ENCODE results near the gene TNS4.

DNA sequence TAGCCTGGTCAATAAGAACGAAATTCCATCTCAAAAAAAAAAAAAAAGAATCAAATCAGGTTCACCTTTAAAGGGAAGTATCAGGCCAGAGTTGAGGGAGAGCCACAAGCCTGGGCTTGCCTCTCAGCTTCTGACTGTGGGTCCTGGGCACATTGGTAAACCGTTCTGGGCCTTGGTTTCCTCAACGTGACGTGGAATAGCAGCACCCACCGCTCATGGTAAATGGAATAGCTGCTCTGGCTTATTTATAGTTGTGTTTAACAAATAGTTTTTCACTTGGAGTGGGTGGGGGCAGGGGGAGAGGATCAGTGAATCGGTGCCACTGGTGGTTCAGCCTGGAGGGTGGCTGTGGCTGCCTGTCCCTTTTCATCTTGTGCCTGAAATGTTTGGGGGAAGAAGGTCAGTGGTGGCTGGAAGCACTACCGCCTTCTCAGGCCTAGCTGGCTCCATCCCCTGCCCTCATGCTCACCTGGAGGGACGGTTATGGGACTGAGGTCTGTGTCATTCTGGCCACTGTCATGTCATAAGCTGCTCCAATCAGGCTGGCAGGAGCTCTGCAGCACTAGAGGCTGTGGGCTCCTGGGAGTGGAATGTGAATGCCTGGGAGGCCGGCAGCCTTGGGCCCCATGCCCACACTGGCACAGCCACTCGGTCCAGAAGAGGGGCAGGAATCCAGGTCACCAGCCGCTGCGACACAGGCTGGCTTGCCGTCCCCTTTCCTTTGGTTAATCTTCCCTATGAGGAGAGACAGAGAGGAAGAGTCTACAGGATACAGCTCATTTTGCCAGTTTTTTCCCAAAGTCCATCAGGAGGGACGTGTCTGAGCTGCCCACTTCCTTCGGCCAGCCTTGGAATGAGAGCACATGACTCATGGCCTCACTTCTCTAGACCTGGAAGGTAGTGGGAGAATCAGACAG lies 36.9 kb upstream of the TNS4 start:
- TF ChIP-seq, protein P1, sequence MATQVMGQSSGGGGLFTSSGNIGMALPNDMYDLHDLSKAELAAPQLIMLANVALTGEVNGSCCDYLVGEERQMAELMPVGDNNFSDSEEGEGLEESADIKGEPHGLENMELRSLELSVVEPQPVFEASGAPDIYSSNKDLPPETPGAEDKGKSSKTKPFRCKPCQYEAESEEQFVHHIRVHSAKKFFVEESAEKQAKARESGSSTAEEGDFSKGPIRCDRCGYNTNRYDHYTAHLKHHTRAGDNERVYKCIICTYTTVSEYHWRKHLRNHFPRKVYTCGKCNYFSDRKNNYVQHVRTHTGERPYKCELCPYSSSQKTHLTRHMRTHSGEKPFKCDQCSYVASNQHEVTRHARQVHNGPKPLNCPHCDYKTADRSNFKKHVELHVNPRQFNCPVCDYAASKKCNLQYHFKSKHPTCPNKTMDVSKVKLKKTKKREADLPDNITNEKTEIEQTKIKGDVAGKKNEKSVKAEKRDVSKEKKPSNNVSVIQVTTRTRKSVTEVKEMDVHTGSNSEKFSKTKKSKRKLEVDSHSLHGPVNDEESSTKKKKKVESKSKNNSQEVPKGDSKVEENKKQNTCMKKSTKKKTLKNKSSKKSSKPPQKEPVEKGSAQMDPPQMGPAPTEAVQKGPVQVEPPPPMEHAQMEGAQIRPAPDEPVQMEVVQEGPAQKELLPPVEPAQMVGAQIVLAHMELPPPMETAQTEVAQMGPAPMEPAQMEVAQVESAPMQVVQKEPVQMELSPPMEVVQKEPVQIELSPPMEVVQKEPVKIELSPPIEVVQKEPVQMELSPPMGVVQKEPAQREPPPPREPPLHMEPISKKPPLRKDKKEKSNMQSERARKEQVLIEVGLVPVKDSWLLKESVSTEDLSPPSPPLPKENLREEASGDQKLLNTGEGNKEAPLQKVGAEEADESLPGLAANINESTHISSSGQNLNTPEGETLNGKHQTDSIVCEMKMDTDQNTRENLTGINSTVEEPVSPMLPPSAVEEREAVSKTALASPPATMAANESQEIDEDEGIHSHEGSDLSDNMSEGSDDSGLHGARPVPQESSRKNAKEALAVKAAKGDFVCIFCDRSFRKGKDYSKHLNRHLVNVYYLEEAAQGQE (IDR thresholded peaks at IDR 0.05; ENCODE audit: borderline replicate concordance), result no peak
- TF ChIP-seq, protein P1 (CRISPR knock-in tag; IDR thresholded peaks at IDR 0.05; ENCODE audit: low read depth), result no peak
- no peak for TF ChIP-seq ZNF282 (CRISPR knock-in tag; IDR thresholded peaks at IDR 0.05)
- TF ChIP-seq, protein P2, sequence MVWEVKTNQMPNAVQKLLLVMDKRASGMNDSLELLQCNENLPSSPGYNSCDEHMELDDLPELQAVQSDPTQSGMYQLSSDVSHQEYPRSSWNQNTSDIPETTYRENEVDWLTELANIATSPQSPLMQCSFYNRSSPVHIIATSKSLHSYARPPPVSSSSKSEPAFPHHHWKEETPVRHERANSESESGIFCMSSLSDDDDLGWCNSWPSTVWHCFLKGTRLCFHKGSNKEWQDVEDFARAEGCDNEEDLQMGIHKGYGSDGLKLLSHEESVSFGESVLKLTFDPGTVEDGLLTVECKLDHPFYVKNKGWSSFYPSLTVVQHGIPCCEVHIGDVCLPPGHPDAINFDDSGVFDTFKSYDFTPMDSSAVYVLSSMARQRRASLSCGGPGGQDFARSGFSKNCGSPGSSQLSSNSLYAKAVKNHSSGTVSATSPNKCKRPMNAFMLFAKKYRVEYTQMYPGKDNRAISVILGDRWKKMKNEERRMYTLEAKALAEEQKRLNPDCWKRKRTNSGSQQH (CRISPR knock-in tag; IDR thresholded peaks at IDR 0.05), result no peak
- TF ChIP-seq, protein P3, sequence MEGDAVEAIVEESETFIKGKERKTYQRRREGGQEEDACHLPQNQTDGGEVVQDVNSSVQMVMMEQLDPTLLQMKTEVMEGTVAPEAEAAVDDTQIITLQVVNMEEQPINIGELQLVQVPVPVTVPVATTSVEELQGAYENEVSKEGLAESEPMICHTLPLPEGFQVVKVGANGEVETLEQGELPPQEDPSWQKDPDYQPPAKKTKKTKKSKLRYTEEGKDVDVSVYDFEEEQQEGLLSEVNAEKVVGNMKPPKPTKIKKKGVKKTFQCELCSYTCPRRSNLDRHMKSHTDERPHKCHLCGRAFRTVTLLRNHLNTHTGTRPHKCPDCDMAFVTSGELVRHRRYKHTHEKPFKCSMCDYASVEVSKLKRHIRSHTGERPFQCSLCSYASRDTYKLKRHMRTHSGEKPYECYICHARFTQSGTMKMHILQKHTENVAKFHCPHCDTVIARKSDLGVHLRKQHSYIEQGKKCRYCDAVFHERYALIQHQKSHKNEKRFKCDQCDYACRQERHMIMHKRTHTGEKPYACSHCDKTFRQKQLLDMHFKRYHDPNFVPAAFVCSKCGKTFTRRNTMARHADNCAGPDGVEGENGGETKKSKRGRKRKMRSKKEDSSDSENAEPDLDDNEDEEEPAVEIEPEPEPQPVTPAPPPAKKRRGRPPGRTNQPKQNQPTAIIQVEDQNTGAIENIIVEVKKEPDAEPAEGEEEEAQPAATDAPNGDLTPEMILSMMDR (IDR thresholded peaks at IDR 0.05 in 2 of 3, conservative IDR thresholded peaks at IDR 0.05 in 1 of 3; ENCODE audit: insufficient read depth in 2 of 3, low read depth in 1 of 3, low read length in 3 of 3), result no peak

Data from K562 (cell line).